H1 (cell line): ENCODE data around the gene ATG16L2. TPM values are rescaled to one million over a fixed set of nuclear protein-coding genes. Genes with fewer than 3 reads are reported as not detected.

Experiments used
- ATF2 ChIP-seq: IDR thresholded peaks from 2 replicates; pipeline ENCODE4 v1.6.1; 2012; ENCODE audit warnings: low read length, inconsistent platforms
- BACH1 ChIP-seq: IDR thresholded peaks from 2 replicates; pipeline ENCODE4 v1.6.1; 2012; ENCODE audit warnings: low read length, improper control_type of control experiment
- CBX5 ChIP-seq: fragments of 300-800, 300-1000 bp; sonication (generic); IDR thresholded peaks from 2 replicates; pipeline ENCODE4 v1.7.1; 2016; ENCODE audit warnings: antibody characterized with exemption, low read length, low read depth
- CHD2 ChIP-seq: IDR thresholded peaks from 2 replicates; pipeline ENCODE4 v1.6.1; 2012; ENCODE audit warnings: low read length, improper control_type of control experiment
- GTF2F1 ChIP-seq: IDR thresholded peaks from 2 replicates; pipeline ENCODE4 v1.6.1; 2012; ENCODE audit warnings: low read depth, low read length, improper control_type of control experiment, borderline replicate concordance
- HDAC6 ChIP-seq: IDR thresholded peaks from one replicate; pipeline ENCODE4 v1.7.1; 2012; ENCODE audit warnings: low read depth, mild to moderate bottlenecking, inconsistent platforms, low read length, moderate library complexity
- JUN ChIP-seq: IDR thresholded peaks from 2 replicates; pipeline ENCODE4 v1.6.1; 2011; ENCODE audit warnings: low read depth, mild to moderate bottlenecking, improper control_type of control experiment, low read length
- JUND ChIP-seq: IDR thresholded peaks from 2 replicates; pipeline ENCODE4 v1.6.1; 2011; ENCODE audit warnings: mild to moderate bottlenecking, improper control_type of control experiment, low read length
- KDM1A ChIP-seq: fragments of 200-600, 300-600 bp; sonication (generic); IDR thresholded peaks from 2 replicates; pipeline ENCODE4 v1.7.1; 2016; ENCODE audit warnings: mild to moderate bottlenecking, low read length, borderline replicate concordance
- KDM4A ChIP-seq: IDR thresholded peaks from one replicate; pipeline ENCODE4 v1.7.1; 2012; ENCODE audit warnings: low read depth, mild to moderate bottlenecking, moderate library complexity, low read length, inconsistent platforms; ENCODE audit not compliant: severe bottlenecking
- KDM5A ChIP-seq: fragments of 200-600 bp; IDR thresholded peaks from 2 replicates; pipeline ENCODE4 v1.7.1; 2012; ENCODE audit warnings: mild to moderate bottlenecking, low read length, inconsistent platforms, mixed read lengths
- NANOG ChIP-seq: IDR thresholded peaks from 2 replicates; pipeline ENCODE4 v1.6.1; 2011; ENCODE audit warnings: low read length, low read depth, mild to moderate bottlenecking, inconsistent platforms; ENCODE audit not compliant: insufficient read depth, poor library complexity, severe bottlenecking
- POU5F1 ChIP-seq: IDR thresholded peaks from 2 replicates; pipeline ENCODE4 v1.6.1; 2011; ENCODE audit warnings: low read depth, mild to moderate bottlenecking, low read length, moderate library complexity
- RAD21 ChIP-seq, 2 experiments: IDR thresholded peaks in 1 of 2; conservative IDR thresholded peaks in 1 of 2; 2 replicates each; pipeline ENCODE4 v1.6.1; 2011; ENCODE audit warnings: low read depth in 2 of 2, low read length in 2 of 2, improper control_type of control experiment in 1 of 2, inconsistent platforms in 1 of 2, mild to moderate bottlenecking in 1 of 2, moderate library complexity in 1 of 2
- SP1 ChIP-seq: IDR thresholded peaks from 2 replicates; pipeline ENCODE4 v1.6.1; 2011; ENCODE audit warnings: low read depth, low read length
- SP4 ChIP-seq: IDR thresholded peaks from 2 replicates; pipeline ENCODE4 v1.6.1; 2012; ENCODE audit warnings: low read length, inconsistent platforms
- SRF ChIP-seq: IDR thresholded peaks from 2 replicates; pipeline ENCODE4 v1.6.1; 2011; ENCODE audit warnings: mild to moderate bottlenecking, low read depth, low read length, moderate library complexity
- TAF7 ChIP-seq: optimal IDR thresholded peaks from 2 replicates; pipeline ENCODE3; 2011; ENCODE audit warnings: low read depth, mild to moderate bottlenecking, inconsistent platforms, low read length, moderate library complexity, borderline replicate concordance
- TEAD4 ChIP-seq: IDR thresholded peaks from 2 replicates; pipeline ENCODE4 v1.6.1; 2012; ENCODE audit warnings: low read depth, low read length, inconsistent platforms, mixed read lengths
- polyA plus RNA-seq, 7 experiments: library from polyadenylated mRNA; depleted of rRNA in 3 of 7; stranded (reverse) in 5 of 7; unstranded in 2 of 7; fragments of >200 nt in 5 of 7; fragments of 200-250 nt in 2 of 7; gene quantifications; 1 replicate in 5 of 7; 2 replicates in 1 of 7; 4 replicates in 1 of 7; pipeline versions ENCODE4 v1.2.1 to v1.2.3, GENCODE V29; 2011 to 2013; ENCODE audit warnings: missing spikeins in 2 of 7, mixed read lengths in 2 of 7
- total RNA-seq: library from RNA; stranded (reverse); fragmentation: NEBNext Ultra II Directional; extraction: Animal tissue kit (Norgen Biotek cat#: 25700); gene quantifications from 2 replicates; pipeline ENCODE4 v1.2.1, GENCODE V29; 2021

The ATG16L2 gene
- total and polyA plus RNA-seq, 2 of the 8 experiments (the other 6 are each of a cell fraction or from before 2014, with no cell fraction given), result 11.0 to 18.5 TPM

- no peak for TF ChIP-seq CBX5
- no peak for TF ChIP-seq GTF2F1
- TF ChIP-seq RAD21 (IDR thresholded peaks at IDR 0.05 in 1 of 2, conservative IDR thresholded peaks at IDR 0.05 in 1 of 2; ENCODE audit: low read depth in 2 of 2, low read length in 2 of 2), result peak; percentile 51 to 60; a peak in 3 of 4 replicates
- TF ChIP-seq ATF2, result peak; percentile 80; the same call in 1 of the 2 replicates
- TF ChIP-seq HDAC6, result no peak
- TF ChIP-seq NANOG, result no peak
- no peak for TF ChIP-seq POU5F1
- TF ChIP-seq JUND, result peak; percentile 39; the same call in 1 of the 2 replicates
- 0 out of 2 replicates have a peak, but pooled peaks have one; percentile 39 for TF ChIP-seq CHD2
- peak; percentile 72; the same call in 1 of the 2 replicates for TF ChIP-seq KDM5A
- peak; percentile 90 for TF ChIP-seq BACH1
- no peak for TF ChIP-seq SP1
- no peak for TF ChIP-seq TAF7
- peak; percentile 94 for TF ChIP-seq SP4
- peak; percentile 96 for TF ChIP-seq KDM1A
- TF ChIP-seq TEAD4, result peak; percentile 89
- no peak for TF ChIP-seq JUN
- TF ChIP-seq KDM4A, result peak; percentile 80
- 0 out of 2 replicates have a peak, but pooled peaks have one; percentile 6 for TF ChIP-seq SRF
Observed at GRCh38 chr11:72793425-72794367, 20.5 kb upstream of the ATG16L2 start, which contains the start of gene STARD10 (continued).
